Lower lobe of right lung (tissue), 2 donors: Measurements from ENCODE around the gene TBC1D14. TPM values are rescaled to one million over a fixed set of nuclear protein-coding genes. Genes with fewer than 3 reads are reported as not detected.

Experiments
- ATAC-seq, 2 donors: fragments of 200-7000 bp; cut with Tn5 transposase; one replicate each; pipeline ENCODE4 v1.9.1; 2020 to 2022; ENCODE audit warnings: mild to moderate bottlenecking in 2 of 2, moderate library complexity in 2 of 2
- DNase-seq: peaks from one replicate; pipeline ENCODE4 v3.0.0-alpha.2; 2020
- H3K27ac ChIP-seq: fragments of 200-600 bp; one replicate; pipeline ENCODE4 v1.8.0; 2022
- H3K27me3 ChIP-seq: fragments of 200-600 bp; one replicate; pipeline ENCODE4 v1.8.0; 2022; ENCODE audit warnings: low read depth
- H3K36me3 ChIP-seq: fragments of 200-600 bp; one replicate; pipeline ENCODE4 v1.8.0; 2022; ENCODE audit warnings: mild to moderate bottlenecking
- H3K4me1 ChIP-seq: fragments of 200-600 bp; one replicate; pipeline ENCODE4 v1.8.0; 2022
- H3K4me3 ChIP-seq: fragments of 200-600 bp; one replicate; pipeline ENCODE4 v1.8.0; 2022; ENCODE audit warnings: mild to moderate bottlenecking
- H3K9me3 ChIP-seq: fragments of 200-600 bp; one replicate; pipeline ENCODE4 v1.8.0; 2022
- CTCF ChIP-seq: fragments of 200-600 bp; IDR thresholded peaks from one replicate; pipeline ENCODE4 v1.8.0; 2022; ENCODE audit warnings: antibody characterized with exemption, mild to moderate bottlenecking
- intact Hi-C: fragments of 100-400 bp; cut with DNase I; formaldehyde crosslinking; loops from one replicate; pipeline ENCODE4 v1.11.0; 2022
- total RNA-seq: library from RNA; stranded (reverse); fragmentation: NEBNext Ultra II Directional; extraction: Animal tissue kit (Norgen Biotek cat#: 25700); gene quantifications from one replicate; pipeline ENCODE4 v1.2.1, GENCODE V29; 2021
- donor health status: DM: no; HTN: yes; CAD: no; lungs with severe emphysema.

The TBC1D14 gene
- total RNA-seq, 1 donor from 2014 or later, result 60.7 TPM

- H3K4me1 ChIP-seq, result peaks cover 16% of the 10 kb centered on the region
- H3K9me3 ChIP-seq, result no peaks in the 10 kb centered on the region
- intact Hi-C loops, result no loop called here
- H3K27me3 ChIP-seq, result no peaks in the 10 kb centered on the region
- H3K27ac ChIP-seq, result no peak overlapping the region
- peaks cover 25% of the 10 kb centered on the region for H3K36me3 ChIP-seq
- no peak for DNase-seq
- no peak for ATAC-seq
- no peak overlapping the region for H3K4me3 ChIP-seq
- TF ChIP-seq CTCF, result no peak
These were observed 58.3 kb downstream of the TBC1D14 start for GRCh38 chr4:6967846-6968340.

- peaks cover 25% of the 10 kb centered on the region for H3K36me3 ChIP-seq
- no peak overlapping the region for H3K4me3 ChIP-seq
- no peak for TF ChIP-seq CTCF
- DNase-seq, result no peak
- no peak overlapping the region for H3K27ac ChIP-seq
- H3K4me1 ChIP-seq, result peaks cover 10% of the 10 kb centered on the region
- H3K27me3 ChIP-seq, result no peaks in the 10 kb centered on the region
- ATAC-seq, result no peak
- H3K9me3 ChIP-seq, result no peaks in the 10 kb centered on the region
- intact Hi-C loops, result no loop called here
These were observed 58.9 kb downstream of the TBC1D14 start for GRCh38 chr4:6968496-6968895.

GRCh38 chr4:6969826-6970800, 60.5 kb downstream of the TBC1D14 start:
- H3K4me3 ChIP-seq, result no peak overlapping the region
- ATAC-seq, result no peak
- intact Hi-C loops, result no loop called here
- no peak for DNase-seq
- H3K36me3 ChIP-seq, result peaks cover 25% of the 10 kb centered on the region
- H3K27me3 ChIP-seq, result no peaks in the 10 kb centered on the region
- H3K27ac ChIP-seq, result no peak overlapping the region
- H3K9me3 ChIP-seq, result no peaks in the 10 kb centered on the region
- no peak for TF ChIP-seq CTCF
- H3K4me1 ChIP-seq, result peaks cover 11% of the 10 kb centered on the region

GRCh38 chr4:6971536-6972374, 62.1 kb downstream of the TBC1D14 start:
- H3K27ac ChIP-seq, result no peak overlapping the region
- DNase-seq, result no peak
- H3K9me3 ChIP-seq, result no peaks in the 10 kb centered on the region
- peaks cover 11% of the 10 kb centered on the region for H3K4me1 ChIP-seq
- intact Hi-C loops, result no loop called here
- TF ChIP-seq CTCF, result no peak
- peaks cover 25% of the 10 kb centered on the region for H3K36me3 ChIP-seq
- H3K4me3 ChIP-seq, result no peak overlapping the region
- ATAC-seq, result no peak
- no peaks in the 10 kb centered on the region for H3K27me3 ChIP-seq

- Histone ChIP-seq H3K27ac (no peak overlapping the region), H3K36me3 (peaks cover 25% of the 10 kb centered on the region), H3K9me3 (no peaks in the 10 kb centered on the region), H3K4me3 (no peak overlapping the region), H3K4me1 (peaks cover 11% of the 10 kb centered on the region), H3K27me3 (no peaks in the 10 kb centered on the region)
- ATAC-seq (no peak), DNase-seq (no peak)
- no peak for TF ChIP-seq CTCF
- intact Hi-C loops, result no loop called here
These were observed 62.7 kb downstream of the TBC1D14 start for GRCh38 chr4:6972375-6972650.
